ENCODE results near the gene IGSF5.
"Not testable (repeated sequence)": the region's sequence is repeated elsewhere in the genome, so short reads cannot be mapped to it uniquely, and the experiment has no call there.

The IGSF5 gene

DNA sequence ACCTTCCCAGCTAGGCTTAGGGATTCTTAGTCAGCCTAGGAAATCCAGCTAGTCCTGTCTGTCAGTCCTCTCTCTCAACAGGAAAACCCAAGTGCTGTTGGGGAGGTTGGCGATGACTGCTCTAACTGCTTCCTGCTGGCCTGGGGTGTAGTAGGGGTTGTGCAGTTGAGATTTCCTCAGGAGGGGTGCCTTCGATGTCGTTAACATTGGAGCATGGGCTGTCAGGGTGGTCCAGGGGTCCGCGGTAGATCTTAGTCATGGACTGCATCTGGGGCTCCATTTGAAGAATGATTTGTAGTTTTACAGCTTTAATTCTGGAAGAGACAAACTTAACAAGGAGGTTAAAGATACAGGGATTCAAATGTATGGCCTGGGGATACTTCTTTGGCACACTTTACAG, 5.5 kb upstream of the IGSF5 start:
- not testable (repeated sequence) for DNase-seq

DNA sequence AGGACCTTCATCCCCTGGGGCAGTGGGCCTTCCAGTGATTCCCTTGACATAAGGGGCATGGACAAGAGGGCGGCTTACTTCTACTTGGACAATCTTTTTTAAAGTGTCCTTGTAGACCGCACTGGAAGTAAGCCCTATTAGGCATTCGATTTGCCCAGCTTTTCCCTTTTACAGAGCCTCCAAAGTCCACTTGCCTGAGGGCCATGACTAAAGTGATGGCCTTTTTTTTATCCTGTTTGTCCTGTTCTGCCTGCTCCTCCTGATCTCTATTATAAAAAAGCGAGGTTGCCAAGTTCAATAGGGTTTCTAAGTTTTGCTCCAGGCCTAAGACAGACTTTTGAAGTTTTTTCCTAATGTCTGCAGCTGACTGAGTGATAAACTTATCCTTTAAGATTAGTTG, 2.4 kb upstream of the IGSF5 start:
- DNase-seq = not testable (repeated sequence)

DNA sequence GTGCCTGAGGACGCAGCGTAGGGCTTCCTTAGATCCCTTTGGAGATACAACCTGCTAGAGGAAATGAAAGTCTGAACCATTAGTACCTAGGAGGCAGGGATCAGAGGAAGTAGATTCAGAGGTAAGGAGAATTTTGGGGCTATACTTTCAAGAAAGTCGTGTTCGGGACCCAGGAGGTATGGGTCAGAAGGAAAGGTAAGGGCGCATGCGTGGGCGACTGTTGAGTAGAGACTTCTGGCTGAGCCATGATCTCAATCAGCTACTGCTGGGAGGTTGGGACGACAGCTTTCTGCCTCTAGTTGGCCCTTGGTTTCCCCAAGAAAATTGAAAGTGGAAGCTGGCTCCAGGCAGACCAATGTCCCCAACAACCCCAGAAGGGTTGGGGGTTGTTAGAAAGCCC, 349 bp downstream of the IGSF5 start:
- DNase-seq = not testable (repeated sequence)

DNA sequence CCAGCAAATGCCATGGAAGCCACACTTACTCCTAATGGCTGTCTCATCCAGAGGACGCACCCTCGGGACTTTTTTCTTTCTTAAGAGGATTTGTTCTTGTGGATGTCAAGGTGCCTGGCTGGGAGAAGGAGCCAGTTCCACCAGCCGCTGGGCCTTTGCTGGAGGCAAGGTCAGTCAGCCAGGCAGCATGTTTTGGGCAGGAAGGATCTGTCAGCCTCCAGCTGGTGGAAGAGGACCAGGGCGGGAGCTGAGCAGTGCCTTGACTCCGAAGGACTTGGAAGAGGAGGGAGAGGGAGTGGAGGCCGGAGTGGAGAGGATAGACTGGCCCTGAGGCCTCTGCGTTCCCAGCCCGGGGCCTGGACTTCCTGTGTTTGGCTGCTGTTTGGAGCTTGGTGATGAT, 5.7 kb downstream of the IGSF5 start:
- no peak for DNase-seq

DNA sequence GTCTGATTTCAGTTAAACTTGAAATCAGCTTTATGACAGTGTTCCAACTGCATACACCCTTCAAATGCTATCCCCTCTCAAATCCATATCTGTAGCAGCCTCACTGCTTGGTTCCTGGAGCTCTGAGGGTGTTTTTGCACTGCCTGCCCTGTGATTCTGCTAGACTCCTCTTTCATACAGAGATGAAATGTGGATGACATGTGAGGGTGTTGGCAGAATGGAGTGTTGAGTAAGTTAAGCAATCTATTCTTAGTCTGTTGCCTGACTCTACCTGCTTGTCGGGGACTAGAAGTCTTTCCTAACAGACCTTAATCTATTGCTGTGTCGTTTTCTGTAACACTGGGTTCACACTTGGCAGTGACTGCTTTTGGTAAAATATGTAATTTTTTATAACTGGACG, 9.8 kb downstream of the IGSF5 start:
- DNase-seq = no peak

DNA sequence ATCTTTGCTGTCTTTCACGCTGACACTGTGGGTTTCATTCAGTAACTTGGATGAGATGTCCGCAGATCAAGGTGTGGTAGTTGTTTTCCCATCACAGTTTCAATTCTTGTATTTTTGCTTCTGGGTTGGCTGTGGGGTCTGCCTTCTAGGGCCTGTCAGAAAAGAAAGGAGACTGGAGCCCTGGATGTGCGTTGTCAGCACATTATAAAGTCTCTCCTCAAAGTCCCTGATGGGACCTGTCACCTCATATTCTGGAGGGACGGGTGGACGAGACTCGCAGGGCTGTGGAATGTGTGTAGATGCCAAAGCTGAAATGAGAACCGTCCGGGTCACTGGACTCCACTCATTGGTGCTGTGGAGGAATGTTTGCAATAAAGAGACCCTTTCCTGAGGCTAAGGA, 11.3 kb downstream of the IGSF5 start:
- no peak for DNase-seq

DNA sequence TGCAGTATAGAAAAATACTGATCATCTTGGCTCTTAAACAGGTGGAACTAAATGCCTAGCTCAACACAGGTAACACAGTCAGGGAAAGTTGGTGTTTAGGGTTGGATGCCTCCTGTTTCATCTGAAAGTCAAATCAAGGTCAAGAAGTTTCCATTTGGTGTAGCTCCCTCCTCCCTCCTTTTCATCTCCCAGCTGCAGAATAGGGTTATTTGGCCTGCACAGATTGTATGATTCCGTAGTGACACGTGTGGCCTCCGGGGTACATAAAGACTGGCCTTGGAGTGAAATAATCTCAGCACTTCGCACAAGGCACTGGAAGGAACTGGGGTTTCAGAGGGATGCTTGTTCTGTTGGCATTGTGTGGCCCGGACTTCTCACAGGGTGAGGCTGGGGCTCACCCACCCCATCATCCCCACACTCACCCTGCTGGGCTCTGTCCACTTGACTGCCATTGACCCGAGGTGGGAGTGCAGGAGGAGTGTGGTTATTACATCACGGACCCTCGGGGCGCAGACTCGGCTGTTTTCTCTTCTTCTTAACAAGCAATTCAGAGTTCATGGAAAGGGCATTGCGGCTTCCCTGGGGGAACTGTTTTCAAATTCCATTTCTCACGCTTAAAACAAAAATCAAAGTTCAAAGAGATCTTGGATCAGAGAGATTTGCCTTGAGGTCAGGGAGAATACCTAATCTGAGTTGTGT, 18.4 kb downstream of the IGSF5 start:
- no peak for DNase-seq

DNA sequence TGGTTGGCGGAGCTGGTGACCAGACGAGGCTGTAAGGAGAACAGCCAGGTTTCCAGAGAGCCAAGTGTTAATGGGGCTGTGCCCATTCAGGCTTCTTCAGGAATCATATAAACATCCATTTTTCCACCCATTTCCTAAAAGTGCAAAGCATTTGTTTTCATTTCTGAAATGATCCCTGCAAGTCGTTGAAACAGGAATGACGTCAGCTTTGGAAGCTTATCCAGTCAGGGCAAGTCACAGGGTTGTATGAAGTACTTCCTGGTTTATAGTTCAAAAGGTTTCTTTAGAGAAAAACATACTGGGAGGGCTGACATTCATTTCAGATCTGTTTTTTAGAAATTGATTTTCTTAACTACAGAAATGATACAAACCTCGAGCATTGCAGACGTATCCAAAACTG, 29.2 kb downstream of the IGSF5 start:
- DNase-seq = no peak

DNA sequence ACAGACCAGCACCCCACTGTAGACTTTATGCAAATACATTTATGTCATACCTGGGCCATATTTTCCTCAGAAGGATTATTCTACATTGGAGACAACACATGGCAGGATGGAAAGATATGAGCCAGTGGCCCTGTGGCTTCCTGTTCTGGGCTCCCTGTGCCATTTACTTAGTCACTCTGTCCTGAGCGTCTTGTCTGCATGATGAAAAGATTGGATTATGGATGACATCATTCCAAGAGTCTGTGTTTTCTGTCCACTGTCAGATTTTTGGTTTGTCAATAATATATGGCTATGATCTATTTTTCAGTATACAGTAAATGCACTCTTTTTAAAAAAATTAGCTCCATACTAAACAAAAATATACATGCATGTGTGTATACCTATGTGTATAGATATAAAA, 30.8 kb downstream of the IGSF5 start:
- no peak for DNase-seq

DNA sequence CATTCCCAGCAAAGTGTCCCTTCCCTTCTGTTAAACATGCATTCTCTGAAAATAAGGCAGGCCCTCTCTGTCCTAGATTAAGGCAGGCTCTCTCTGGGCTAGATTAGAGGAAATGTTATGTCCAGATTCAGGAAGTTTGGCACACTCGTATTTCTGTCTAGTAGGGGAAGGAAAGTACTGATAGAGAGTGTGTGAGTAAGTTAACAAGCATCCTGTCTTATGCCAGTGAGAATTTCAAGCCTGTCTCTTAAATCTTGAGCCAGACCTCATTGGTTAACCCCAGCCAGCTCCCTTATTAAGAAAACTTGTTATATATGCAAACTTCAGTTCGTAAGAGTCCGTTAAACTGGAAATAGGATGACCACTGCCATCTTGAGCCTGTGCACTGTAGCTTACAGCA, 31.6 kb downstream of the IGSF5 start:
- no peak for DNase-seq

DNA sequence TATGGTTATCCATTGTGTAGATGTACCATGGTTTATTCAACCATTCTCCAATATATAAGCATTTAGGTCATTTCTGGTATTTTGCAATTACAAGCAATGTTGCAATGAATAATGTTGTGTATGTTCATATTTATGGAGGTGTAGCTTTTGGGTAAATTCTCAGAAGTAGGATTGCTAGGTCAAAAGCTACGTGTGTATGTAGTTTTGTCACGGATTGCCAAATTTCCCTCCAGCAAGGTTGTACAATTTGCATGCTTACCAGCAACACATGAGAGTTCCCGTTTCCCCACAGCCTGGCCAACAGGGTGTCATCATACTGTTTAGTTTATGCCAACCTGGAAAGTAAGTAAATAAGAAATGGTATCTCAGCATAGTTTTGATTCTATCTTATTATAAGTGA, 36.3 kb downstream of the IGSF5 start:
- DNase-seq = no peak

DNA sequence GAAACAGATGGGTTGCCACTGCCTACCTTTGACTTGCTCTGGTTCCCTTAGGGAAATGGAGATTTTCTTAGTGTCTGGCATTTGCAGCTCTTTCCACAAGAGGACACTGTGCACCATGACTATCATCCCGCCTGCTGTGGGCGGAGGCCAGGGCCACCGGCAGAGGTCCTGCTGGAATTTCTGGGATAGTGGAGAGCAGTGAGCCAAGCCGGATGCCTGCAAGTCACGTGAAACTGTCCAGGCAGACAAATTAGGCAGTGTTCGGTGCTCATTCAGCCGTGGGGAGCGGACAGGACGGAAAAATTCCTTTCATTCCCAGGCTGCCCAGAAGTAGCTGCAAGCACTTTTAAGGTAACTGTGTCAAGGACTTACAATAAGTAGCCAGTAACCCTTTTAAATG, 43.4 kb downstream of the IGSF5 start:
- no peak for DNase-seq

DNA sequence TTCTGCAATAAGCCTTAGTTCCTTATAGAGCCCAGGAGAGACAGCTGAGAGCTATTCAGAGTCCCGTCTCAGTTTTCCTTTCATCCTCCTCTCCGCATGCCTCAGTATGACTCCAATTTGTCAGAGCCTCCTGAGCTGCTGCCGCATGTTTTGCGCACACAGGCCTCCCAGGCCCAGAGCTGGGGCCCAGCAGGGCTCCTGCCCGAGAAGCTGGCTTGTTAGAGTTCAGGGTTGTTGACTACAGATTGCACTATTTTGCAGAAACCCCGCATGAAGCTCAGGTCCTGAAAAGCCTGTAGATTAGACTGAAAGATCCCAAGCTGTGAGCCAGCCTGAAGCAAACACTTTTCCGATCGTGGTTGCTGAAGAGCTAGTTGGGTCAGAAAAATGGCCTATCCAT, 51.5 kb downstream of the IGSF5 start:
- DNase-seq = no peak

DNA sequence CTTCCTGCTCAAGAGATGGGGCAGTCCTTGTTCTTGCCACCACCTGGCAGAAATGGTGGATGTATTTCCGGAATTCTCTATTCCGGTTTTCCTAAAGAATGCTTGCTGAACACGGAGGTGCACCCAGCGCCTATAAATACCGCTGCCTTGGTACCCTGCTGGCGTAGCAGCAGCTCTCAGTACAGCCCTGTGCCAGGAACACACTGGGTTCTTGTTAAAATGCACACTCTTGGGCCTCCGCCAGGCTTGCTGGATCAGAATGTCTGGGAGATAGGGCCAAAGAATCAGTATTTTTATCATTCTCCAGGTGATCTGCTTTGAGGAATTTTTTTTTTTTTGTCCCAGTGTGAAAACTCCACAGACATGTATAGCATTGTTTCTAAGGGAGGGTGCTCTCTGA, 54.2 kb downstream of the IGSF5 start:
- DNase-seq = no peak

DNA sequence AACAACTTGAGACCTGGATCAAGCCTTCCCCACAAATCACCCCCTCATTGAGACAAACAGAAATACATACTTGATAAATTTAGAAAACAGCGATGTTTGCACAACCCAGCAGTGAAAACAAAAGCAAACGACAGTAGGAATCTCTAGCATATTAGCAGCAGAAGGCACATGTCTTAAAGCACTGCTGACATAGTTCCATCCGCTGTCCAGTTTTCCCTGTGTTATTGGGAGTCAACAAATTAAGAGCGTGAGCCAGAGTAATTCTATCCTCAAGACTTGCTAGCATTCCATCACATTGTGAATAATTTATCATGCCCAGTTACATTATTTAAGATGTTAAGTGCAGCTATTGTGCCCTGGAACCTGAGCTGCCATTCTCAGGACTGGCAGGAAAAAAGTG, 55.3 kb downstream of the IGSF5 start:
- no peak for DNase-seq

DNA sequence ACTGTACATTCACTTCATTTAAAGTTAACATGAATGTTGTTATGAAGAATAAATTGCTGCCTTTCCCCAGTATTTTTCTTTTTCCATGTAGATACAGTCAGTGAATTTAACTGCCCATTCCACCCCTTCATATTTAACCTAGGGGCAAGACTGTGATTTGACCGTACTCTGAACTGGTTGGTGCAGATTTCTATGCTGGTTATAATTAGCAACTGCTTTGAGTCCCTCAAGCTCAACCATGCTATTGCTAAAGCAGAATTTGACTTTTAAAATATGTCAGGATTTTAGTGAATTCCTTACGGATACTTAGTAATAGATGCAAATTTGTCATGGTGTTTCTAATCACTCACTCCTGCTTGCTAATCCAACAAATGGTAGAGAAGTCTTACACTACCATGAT, 57.2 kb downstream of the IGSF5 start:
- DNase-seq = no peak

DNA sequence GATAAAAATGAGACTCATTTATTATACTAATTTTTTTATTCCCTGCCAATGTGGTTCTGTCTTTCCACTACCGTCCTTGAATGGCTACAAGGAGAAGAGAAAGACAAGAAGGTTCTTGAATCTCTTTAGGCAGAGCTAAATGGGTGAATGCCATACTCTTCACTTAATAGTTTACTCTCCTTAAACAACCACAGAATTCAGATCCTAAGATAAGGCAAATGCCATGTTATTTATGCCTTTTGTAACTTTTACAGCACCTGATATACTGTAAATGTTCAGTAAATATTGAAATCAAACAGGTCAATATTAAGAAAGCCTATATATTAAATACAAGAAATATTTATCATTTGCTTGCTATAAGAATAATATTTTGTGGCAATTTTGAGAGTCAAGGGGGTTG, 58.4 kb downstream of the IGSF5 start:
- DNase-seq = no peak

DNA sequence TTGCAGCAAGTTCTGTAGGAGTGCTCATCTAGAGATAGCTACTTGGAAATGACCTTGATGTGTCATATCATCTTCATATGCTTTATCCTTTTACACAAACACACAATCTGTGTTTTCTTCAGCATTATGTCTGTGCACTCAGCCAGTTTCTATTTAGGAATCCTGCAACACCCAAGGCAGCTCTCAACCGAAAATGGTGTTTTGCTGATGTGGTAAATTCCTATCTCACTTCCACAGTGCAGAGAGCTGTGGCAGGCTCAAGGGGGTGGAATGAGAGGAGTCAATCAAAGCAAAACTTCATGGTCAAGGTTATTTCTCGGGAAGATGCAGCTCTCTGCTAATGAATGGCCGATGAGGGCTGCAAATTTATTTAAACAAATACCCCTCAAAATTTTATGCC, 59.3 kb downstream of the IGSF5 start:
- DNase-seq = no peak

DNA sequence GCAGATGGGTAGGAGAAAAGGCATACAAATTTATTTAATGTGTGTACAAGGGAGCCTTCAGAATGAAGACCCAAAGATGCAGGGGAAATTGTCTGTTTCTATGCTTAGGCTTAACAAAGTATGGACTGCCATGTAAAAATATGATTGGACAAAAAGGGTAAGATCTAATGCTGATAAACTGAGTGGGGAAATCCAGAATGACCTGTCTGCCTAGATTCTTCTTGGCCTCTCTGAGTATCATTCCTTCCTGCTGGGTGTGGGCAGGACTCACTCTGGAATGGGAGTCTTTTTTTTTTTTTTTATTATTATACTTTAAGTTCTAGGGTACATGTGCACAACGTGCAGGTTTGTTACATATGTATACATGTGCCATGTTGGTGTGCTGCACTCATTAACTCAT, 61.0 kb downstream of the IGSF5 start:
- no peak for DNase-seq

DNA sequence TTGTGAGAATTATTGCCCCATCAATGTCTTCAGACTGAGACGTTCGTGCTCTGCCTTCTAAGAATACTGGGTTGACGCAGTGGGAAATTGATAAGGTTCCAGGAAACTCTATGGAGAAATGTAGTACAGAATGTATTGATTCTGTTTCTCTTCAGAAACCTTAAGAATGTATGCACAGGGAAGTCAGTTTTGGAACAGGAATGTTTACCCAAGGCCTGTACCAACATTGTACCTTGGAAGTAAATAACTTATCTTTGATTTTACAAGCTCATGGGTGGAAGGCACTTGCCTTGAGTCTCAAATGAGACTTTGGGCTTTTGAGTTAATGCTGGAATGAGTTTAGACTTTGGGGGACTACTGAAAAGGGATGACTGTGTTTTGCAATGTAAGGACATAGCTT, 62.8 kb downstream of the IGSF5 start:
- DNase-seq = no peak

DNA sequence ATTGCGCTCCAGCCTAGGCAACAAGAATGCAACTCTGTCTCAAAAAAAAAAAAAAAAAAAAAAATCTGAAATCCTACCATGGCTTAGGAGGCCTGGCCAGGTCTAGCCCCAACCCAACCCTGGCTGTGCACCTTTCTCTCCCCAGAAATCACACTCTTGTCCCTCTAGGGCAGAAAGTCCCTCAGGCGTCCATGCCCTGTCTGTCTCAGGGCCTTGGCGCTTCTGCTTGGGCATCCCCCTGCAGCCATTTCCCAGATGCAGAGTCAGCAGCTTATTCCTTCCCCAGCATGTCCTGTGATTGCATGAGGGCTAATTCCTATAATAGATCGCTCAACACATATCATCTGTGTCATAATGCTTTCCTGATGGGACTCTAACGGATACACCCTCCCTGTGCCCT, 65.0 kb downstream of the IGSF5 start:
- no peak for DNase-seq

DNA sequence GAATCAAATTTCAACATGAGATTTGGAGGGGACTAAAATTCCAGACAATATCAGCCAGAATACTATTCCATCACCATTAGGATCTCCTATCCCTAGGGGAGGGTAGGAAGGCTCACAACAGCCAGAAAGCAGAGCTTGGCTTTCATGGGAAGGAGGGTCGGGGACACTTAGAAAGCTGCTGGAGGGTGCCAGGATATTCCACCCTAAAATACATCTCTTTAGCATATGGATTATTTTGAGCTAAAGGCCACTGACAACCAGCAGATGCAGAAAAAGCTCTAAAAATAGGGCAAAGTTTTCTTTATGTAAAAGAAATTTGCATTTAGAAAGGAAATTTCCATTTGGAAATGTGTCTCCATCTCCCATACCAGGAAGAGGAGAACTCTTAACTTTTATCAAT, 68.0 kb downstream of the IGSF5 start:
- no peak for DNase-seq

DNA sequence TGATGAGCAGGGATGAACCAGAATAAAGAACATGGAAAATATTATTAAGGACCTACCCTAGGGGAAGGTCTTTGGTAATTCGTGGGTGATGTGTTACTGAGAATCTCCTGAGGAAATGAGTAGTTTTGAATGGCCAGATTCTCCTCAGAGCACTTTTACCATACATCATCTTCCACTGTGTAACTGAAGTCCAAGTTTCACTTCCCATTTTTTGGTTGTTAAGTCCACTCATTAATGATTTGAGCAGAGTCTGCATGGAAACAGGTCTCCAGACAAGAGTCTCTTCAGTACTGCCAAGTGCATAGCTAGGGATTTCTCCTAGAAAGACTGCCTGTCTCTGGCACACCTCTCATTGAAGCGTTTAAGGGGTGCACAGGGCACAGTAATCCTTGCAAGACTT, 73.6 kb downstream of the IGSF5 start:
- DNase-seq = no peak

DNA sequence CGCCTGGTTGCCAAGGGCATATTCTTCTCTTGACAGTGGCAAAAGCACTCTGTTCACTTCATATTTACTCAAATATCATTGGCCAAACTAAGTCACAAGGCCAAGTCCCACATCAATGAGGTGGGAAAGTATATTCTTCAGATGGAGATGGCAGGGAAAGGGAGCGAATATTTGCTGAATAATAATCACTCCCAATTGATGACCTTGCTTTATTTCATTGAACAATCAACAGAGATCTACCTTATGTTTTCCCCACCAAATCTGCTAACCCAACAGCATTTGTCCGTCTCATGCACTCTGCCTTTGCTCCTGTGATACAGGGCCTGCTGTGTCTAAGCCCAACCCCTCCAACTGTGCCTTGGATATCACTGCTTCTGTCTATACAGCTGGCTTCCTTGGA, 77.1 kb downstream of the IGSF5 start:
- no peak for DNase-seq

DNA sequence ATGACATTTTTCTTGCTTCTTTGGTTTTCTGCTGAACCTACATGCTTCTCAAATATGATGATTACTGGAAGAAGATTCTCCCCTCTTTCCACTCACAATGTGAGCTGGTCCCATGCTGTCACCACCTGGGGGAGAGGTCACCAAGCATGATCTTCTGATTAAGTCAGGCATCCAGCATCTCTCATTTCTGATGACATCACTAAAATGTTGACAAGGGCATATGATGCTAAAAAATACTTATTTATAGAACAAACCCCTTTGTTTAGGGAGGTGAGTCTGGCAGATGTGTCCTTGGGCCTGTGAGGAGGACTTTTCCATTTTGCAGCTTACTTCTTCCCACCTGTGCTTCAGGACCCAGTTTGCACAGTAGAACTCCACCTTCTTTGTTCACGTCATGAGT, 80.3 kb downstream of the IGSF5 start:
- no peak for DNase-seq

DNA sequence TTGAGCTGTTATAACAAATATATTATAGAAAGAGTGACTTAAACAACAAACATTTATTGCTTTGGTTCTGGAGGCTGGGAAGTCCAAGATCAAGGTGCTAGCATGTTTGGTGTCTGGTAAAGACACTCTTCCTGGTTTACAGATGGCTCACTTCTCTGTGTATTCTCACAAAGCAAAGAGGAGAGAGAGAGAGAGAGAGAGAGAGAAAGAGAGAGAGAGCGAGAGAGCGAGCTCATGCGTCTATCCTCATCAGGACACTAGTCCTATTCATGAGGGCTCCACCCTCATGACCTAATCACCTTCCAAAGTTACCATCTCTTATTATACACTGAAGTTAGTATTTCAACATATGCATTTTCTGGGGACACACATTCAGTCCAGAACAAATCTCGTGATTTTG, 89.6 kb downstream of the IGSF5 start:
- DNase-seq = no peak

Measured in activated T-cell treated with anti-CD3 and anti-CD28 coated beads, Interleukin-2, amount 50 U/mL, for 48 hours (primary cell).